Measurements from ENCODE around the gene GAR1.

- TF ChIP-seq CBX1 (IDR thresholded peaks at IDR 0.05; ENCODE audit: low read depth), result no peak
- no peak for TF ChIP-seq ZNF121 (CRISPR knock-in tag; conservative IDR thresholded peaks at IDR 0.05)
Measured at GRCh38 chr4:109846395-109847098, 31.0 kb downstream of the GAR1 start.

All from K562 (cell line).